NCI-H146 treated with DMSO at 0.1 percent for 48 hours (cell line): ENCODE data around the gene CTDSP1.

ENCODE experiments used
- DNase-seq: peaks from one replicate; lab custom pipeline; 2025; ENCODE audit not compliant: unreplicated experiment; lab: John Stamatoyannopoulos, UW

CTDSP1 gene

GRCh38 chr2:218382785-218383184 lies 16.9 kb upstream of the CTDSP1 start:
- DNase-seq: no peak

- DNase-seq: no peak
These were observed 15.7 kb upstream of the CTDSP1 start for GRCh38 chr2:218383892-218384519.

GRCh38 chr2:218384975-218385374 lies 14.7 kb upstream of the CTDSP1 start:
- no peak for DNase-seq

DNA sequence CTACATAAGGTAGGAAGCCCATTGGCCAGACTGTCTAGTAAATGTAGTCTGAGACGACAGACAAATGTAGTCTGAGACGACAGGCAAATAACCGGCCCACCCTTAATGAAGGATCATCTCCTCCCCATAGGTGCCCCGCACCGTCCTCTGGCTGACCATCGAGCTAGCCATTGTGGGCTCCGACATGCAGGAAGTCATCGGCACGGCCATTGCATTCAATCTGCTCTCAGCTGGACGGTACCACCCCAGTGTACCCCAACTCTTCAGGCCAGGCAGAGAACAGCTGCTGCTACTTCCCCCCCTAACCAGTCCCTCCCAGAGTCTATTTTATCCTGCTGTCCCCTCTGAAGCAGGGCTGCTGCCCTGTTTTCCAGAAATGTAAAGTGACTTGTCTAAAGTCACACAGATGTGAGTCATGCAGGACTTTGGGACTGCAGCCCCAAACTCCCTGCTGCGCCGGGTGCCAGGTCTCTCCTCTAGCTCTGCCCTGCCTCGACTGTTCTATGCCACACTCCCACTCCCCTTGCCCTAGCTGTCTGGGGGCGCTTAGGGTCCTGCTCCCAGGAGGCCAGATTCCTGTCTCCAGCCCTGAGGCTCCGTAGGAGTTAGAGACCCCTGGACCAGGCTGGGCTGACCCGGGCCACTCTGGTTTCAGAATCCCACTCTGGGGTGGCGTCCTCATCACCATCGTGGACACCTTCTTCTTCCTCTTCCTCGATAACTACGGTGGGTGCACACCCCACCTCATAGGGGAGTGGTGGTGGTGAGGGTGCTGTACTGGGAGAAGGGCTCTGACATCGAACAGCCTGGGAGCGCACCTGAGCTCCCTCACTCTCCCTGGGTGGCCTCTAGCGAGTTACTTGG lies 12.9 kb upstream of the CTDSP1 start:
- no peak for DNase-seq

- DNase-seq: peak; percentile 69
These were observed 12.1 kb upstream of the CTDSP1 start for GRCh38 chr2:218387369-218388194.

GRCh38 chr2:218389333-218390150 lies 10.1 kb upstream of the CTDSP1 start:
- DNase-seq: no peak

DNA sequence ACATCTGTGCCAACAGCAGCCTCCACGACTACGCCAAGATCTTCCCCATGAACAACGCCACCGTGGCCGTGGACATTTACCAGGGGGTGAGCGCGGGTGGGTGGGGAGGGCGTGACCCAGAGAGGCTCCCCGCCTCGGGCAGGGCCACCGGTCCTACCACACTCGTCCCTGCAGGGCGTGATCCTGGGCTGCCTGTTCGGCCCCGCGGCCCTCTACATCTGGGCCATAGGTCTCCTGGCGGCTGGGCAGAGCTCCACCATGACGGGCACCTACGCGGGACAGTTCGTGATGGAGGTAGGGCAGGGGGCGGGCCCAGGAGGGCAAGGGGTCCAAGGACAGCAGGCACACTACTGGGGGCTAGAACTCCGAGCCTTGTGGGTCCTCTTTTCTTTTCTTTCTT lies 8.5 kb upstream of the CTDSP1 start:
- DNase-seq: no peak

DNA sequence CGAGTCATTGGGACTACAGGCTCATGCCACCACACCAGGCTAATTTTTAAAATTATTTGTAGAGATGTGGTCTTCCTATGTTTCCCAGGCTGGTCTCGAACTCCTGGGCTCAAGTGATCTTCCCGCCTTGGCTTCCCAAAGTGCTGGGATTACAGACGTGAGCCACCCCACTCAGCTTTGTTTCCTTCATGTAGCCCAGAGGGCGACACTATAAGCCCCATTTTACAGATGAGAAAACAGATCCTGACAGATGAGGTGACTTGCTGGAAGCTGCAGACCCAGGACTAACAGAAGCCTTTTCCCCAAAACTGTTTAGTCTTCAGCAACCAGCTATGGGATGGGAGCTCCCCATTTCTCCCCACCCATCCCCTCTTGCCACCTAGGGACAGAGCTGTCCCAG lies 7.2 kb upstream of the CTDSP1 start:
- DNase-seq: no peak

- no peak for DNase-seq
These were observed 6.7 kb upstream of the CTDSP1 start for GRCh38 chr2:218392891-218393462.

GRCh38 chr2:218393750-218394290 lies 5.8 kb upstream of the CTDSP1 start:
- DNase-seq: no peak

- DNase-seq: no peak
These were observed 5.2 kb upstream of the CTDSP1 start for GRCh38 chr2:218394298-218395089.

DNA sequence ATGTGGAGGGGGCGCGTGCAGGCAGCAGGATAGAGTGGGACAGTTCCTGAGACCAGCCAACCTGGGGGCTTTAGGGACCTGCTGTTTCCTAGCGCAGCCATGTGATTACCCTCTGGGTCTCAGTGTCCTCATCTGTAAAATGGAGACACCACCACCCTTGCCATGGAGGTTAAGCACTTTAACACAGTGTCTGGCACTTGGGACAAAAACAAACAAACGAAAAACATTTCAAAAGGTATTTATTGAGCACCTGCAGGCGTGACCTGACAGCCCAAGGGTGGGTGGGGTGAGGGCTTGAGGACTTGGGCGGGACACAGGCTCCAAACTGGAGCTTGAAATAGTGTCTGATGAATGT lies 4.6 kb upstream of the CTDSP1 start:
- no peak for DNase-seq

- no peak for DNase-seq
These were observed 4.2 kb upstream of the CTDSP1 start for GRCh38 chr2:218395456-218395825.

DNA sequence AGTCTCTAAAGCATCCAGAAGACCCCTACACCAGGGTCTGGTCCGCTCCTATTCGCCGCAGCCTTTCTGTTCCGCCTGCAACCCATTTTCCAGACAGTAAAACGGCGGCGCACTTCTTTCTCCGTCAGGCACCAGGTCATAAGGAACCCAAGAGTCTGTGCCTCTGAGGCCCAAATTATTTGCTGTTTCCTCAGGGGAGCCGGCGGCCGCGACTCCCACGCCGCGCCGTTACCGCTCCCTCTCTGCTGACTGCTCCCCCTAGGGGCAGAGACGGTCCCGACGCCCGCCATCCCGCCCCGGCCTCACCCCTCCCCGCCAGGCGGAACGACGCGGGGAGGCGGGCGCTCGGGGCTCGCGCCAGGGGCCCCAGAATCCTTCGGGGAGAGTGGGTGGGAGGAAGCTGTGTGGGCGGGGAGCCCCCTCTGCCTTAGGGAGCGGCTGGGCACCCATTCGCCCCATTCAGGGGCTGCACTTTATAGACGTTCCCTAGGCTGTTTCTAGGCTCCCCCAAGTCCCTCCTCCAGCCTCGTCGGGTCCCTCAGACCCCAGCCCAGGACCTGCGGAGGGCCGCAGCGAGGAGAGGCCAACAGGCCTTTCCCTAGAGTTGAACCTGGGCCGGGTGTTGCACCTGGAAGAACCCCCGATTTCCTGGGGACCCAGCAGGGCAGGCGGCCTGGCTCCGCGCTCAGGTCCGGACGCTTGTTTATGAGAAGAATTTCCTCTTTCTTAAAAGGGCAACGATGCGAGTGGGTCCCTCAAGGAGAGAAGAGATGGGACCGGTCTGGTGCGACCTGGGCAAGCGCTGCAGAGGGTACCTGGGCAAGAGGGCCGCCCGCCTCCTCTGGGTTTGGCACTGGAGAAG lies 3.6 kb upstream of the CTDSP1 start:
- DNase-seq: peak; percentile 53

GRCh38 chr2:218396688-218397462 lies 2.8 kb upstream of the CTDSP1 start:
- peak; percentile 28 for DNase-seq

DNA sequence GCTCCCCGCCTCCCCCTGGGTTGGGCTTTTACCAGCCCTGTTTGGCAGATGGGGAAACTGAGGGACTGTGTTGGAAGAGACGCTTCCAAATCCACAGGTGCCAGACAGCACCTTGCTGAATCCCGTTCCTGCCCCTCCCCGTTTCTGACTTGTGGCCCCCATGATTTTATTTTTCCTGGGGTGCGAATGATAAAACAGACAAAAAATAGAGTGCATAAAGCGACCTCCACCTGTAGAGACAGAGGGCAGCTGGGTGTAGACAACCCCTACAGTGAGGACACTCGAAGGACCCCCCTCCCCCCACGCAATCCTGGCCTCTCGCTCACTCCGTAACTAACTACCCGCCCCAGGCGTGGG lies 2.2 kb upstream of the CTDSP1 start:
- no peak for DNase-seq

- DNase-seq: peak; percentile 31
These were observed 1.7 kb upstream of the CTDSP1 start for GRCh38 chr2:218397820-218398436.
